ENCODE measurements around the gene CRELD1. TPM values are rescaled to one million over a fixed set of nuclear protein-coding genes. Genes with fewer than 3 reads are reported as not detected.
A peak's percentile ranks its signal among the peaks of the same experiment; 100 is the strongest.

Gene CRELD1
- total and polyA plus RNA-seq, 5 donors from 2014 or later: 20.5 to 26.5 (median 24.6) TPM

- H3K4me3 ChIP-seq (ENCODE audit: low read depth, low read length): no peak overlapping the region
- H3K27ac ChIP-seq (ENCODE audit: insufficient read depth, low read length, poor library complexity, severe bottlenecking): no peak overlapping the region
- Mint-ChIP-seq H3K27ac (peak overlapping the region; percentile 28 to 52 (median 33)), H3K4me3 (peak overlapping the region in 1 of 4 donors; percentile 57), H3K36me3 (no peaks in the 10 kb centered on the region), H3K4me1 (peaks cover 4 to 24% (median 11%) of the 10 kb centered on the region in 4 donors), H3K9me3 (peaks cover 0 to 2% (median 0%) of the 10 kb centered on the region in 7 donors), H3K27me3 (peaks cover 5% of the 10 kb centered on the region)
- no peaks in the 10 kb centered on the region for H3K9me3 ChIP-seq (ENCODE audit: control insufficient read depth in 2 of 2, low read length in 2 of 2)
- no peaks in the 10 kb centered on the region for H3K27me3 ChIP-seq (ENCODE audit: control insufficient read depth, insufficient read depth, low read length)
- peaks cover 18% of the 10 kb centered on the region for H3K4me1 ChIP-seq (ENCODE audit: control insufficient read depth, insufficient read depth, low read length, poor library complexity, severe bottlenecking)
- no peaks in the 10 kb centered on the region for H3K36me3 ChIP-seq (ENCODE audit: control insufficient read depth, insufficient read depth, low read length)
- DNase-seq: no peak
- no peak for ATAC-seq (ENCODE audit: low read depth in 2 of 2)
These were observed 24.2 kb upstream of the CRELD1 start for GRCh38 chr3:9909221-9910013.

- no peak overlapping the region for H3K27ac ChIP-seq (ENCODE audit: insufficient read depth, low read length, poor library complexity, severe bottlenecking)
- Mint-ChIP-seq H3K27me3 (peaks cover 5% of the 10 kb centered on the region), H3K27ac (peak overlapping the region in 1 of 3 donors; percentile 98), H3K9me3 (peaks cover 0 to 2% (median 0%) of the 10 kb centered on the region in 7 donors), H3K36me3 (no peaks in the 10 kb centered on the region), H3K4me3 (peak overlapping the region in 1 of 4 donors; percentile 10), H3K4me1 (peaks cover 4 to 37% (median 11%) of the 10 kb centered on the region in 4 donors)
- DNase-seq (no peak), ATAC-seq (ENCODE audit: low read depth in 2 of 2) (no peak)
- H3K27me3 ChIP-seq (ENCODE audit: control insufficient read depth, insufficient read depth, low read length): no peaks in the 10 kb centered on the region
- H3K36me3 ChIP-seq (ENCODE audit: control insufficient read depth, insufficient read depth, low read length): no peaks in the 10 kb centered on the region
- H3K4me3 ChIP-seq (ENCODE audit: low read depth, low read length): no peak overlapping the region
- H3K4me1 ChIP-seq (ENCODE audit: control insufficient read depth, insufficient read depth, low read length, poor library complexity, severe bottlenecking): peaks cover 37% of the 10 kb centered on the region
- no peaks in the 10 kb centered on the region for H3K9me3 ChIP-seq (ENCODE audit: control insufficient read depth in 2 of 2, low read length in 2 of 2)
These were observed 21.8 kb upstream of the CRELD1 start for GRCh38 chr3:9911863-9912262.

- ATAC-seq (ENCODE audit: low read depth in 2 of 2): peak; percentile 55 to 71
- peak in 2 of 3 donors; percentile 32 to 47 for DNase-seq
- H3K4me1 ChIP-seq (ENCODE audit: control insufficient read depth, insufficient read depth, low read length, poor library complexity, severe bottlenecking): peaks cover 37% of the 10 kb centered on the region
- peak overlapping the region in 1 of 3 donors; percentile 98 for H3K27ac Mint-ChIP-seq
- peaks cover 4 to 37% (median 11%) of the 10 kb centered on the region in 4 donors for H3K4me1 Mint-ChIP-seq
- no peaks in the 10 kb centered on the region for H3K36me3 Mint-ChIP-seq
- H3K4me3 Mint-ChIP-seq: peak overlapping the region; percentile 10 to 89 (median 36)
- no peaks in the 10 kb centered on the region for H3K36me3 ChIP-seq (ENCODE audit: control insufficient read depth, insufficient read depth, low read length)
- no peaks in the 10 kb centered on the region for H3K9me3 ChIP-seq (ENCODE audit: control insufficient read depth in 2 of 2, low read length in 2 of 2)
- peaks cover 5% of the 10 kb centered on the region for H3K27me3 Mint-ChIP-seq
- no peaks in the 10 kb centered on the region for H3K27me3 ChIP-seq (ENCODE audit: control insufficient read depth, insufficient read depth, low read length)
- H3K27ac ChIP-seq (ENCODE audit: insufficient read depth, low read length, poor library complexity, severe bottlenecking): no peak overlapping the region
- H3K4me3 ChIP-seq (ENCODE audit: low read depth, low read length): no peak overlapping the region
- peaks cover 0 to 2% (median 0%) of the 10 kb centered on the region in 7 donors for H3K9me3 Mint-ChIP-seq
These were observed 21.2 kb upstream of the CRELD1 start for GRCh38 chr3:9912294-9912935.

- peaks cover 0 to 2% (median 0%) of the 10 kb centered on the region in 7 donors for H3K9me3 Mint-ChIP-seq
- Histone ChIP-seq H3K9me3 (ENCODE audit: control insufficient read depth in 2 of 2, low read length in 2 of 2) (no peaks in the 10 kb centered on the region), H3K36me3 (ENCODE audit: control insufficient read depth, insufficient read depth, low read length) (no peaks in the 10 kb centered on the region), H3K4me3 (ENCODE audit: low read depth, low read length) (no peak overlapping the region), H3K27ac (ENCODE audit: insufficient read depth, low read length, poor library complexity, severe bottlenecking) (no peak overlapping the region), H3K4me1 (ENCODE audit: control insufficient read depth, insufficient read depth, low read length, poor library complexity, severe bottlenecking) (peaks cover 37% of the 10 kb centered on the region), H3K27me3 (ENCODE audit: control insufficient read depth, insufficient read depth, low read length) (no peaks in the 10 kb centered on the region)
- DNase-seq (no peak), ATAC-seq (ENCODE audit: low read depth in 2 of 2) (no peak)
- H3K4me3 Mint-ChIP-seq: peak overlapping the region in 3 of 4 donors; percentile 36 to 49 (median 48)
- H3K27me3 Mint-ChIP-seq: peaks cover 5% of the 10 kb centered on the region
- no peak overlapping the region for H3K27ac Mint-ChIP-seq
- peaks cover 4 to 37% (median 11%) of the 10 kb centered on the region in 4 donors for H3K4me1 Mint-ChIP-seq
- no peaks in the 10 kb centered on the region for H3K36me3 Mint-ChIP-seq
These were observed 20.0 kb upstream of the CRELD1 start for GRCh38 chr3:9913601-9914000.

GRCh38 chr3:9914011-9914410, 19.6 kb upstream of the CRELD1 start:
- Histone ChIP-seq H3K9me3 (ENCODE audit: control insufficient read depth in 2 of 2, low read length in 2 of 2) (no peaks in the 10 kb centered on the region), H3K27me3 (ENCODE audit: control insufficient read depth, insufficient read depth, low read length) (no peaks in the 10 kb centered on the region), H3K4me1 (ENCODE audit: control insufficient read depth, insufficient read depth, low read length, poor library complexity, severe bottlenecking) (peaks cover 37% of the 10 kb centered on the region), H3K36me3 (ENCODE audit: control insufficient read depth, insufficient read depth, low read length) (no peaks in the 10 kb centered on the region), H3K27ac (ENCODE audit: insufficient read depth, low read length, poor library complexity, severe bottlenecking) (no peak overlapping the region), H3K4me3 (ENCODE audit: low read depth, low read length) (no peak overlapping the region)
- H3K4me1 Mint-ChIP-seq: peaks cover 4 to 37% (median 11%) of the 10 kb centered on the region in 4 donors
- H3K27ac Mint-ChIP-seq: no peak overlapping the region
- ATAC-seq (ENCODE audit: low read depth in 2 of 2): no peak
- DNase-seq: no peak
- peaks cover 0 to 2% (median 0%) of the 10 kb centered on the region in 7 donors for H3K9me3 Mint-ChIP-seq
- H3K36me3 Mint-ChIP-seq: no peaks in the 10 kb centered on the region
- H3K27me3 Mint-ChIP-seq: peaks cover 5% of the 10 kb centered on the region
- peak overlapping the region in 2 of 4 donors; percentile 19 to 48 for H3K4me3 Mint-ChIP-seq

GRCh38 chr3:9914559-9915253, 18.9 kb upstream of the CRELD1 start:
- Histone ChIP-seq H3K36me3 (ENCODE audit: control insufficient read depth, insufficient read depth, low read length) (no peaks in the 10 kb centered on the region), H3K4me3 (ENCODE audit: low read depth, low read length) (no peak overlapping the region), H3K27ac (ENCODE audit: insufficient read depth, low read length, poor library complexity, severe bottlenecking) (no peak overlapping the region), H3K9me3 (ENCODE audit: control insufficient read depth in 2 of 2, low read length in 2 of 2) (no peaks in the 10 kb centered on the region), H3K27me3 (ENCODE audit: control insufficient read depth, insufficient read depth, low read length) (no peaks in the 10 kb centered on the region), H3K4me1 (ENCODE audit: control insufficient read depth, insufficient read depth, low read length, poor library complexity, severe bottlenecking) (peaks cover 33% of the 10 kb centered on the region)
- Mint-ChIP-seq H3K27me3 (peaks cover 5% of the 10 kb centered on the region), H3K36me3 (no peaks in the 10 kb centered on the region), H3K4me1 (peaks cover 2 to 30% (median 10%) of the 10 kb centered on the region in 4 donors), H3K9me3 (peaks cover 0 to 2% (median 0%) of the 10 kb centered on the region in 7 donors), H3K4me3 (peak overlapping the region in 3 of 4 donors; percentile 51 to 70 (median 52)), H3K27ac (no peak overlapping the region)
- ATAC-seq (ENCODE audit: low read depth in 2 of 2) (peak in 1 of 2 donors; percentile 35), DNase-seq (no peak)

Measured in CD4-positive, CD25-positive, alpha-beta regulatory T cell (primary cell).